Body of pancreas (tissue), 4 donors: ENCODE data around the gene NAGLU.
"Not testable (repeated sequence)": the region's sequence is repeated elsewhere in the genome, so short reads cannot be mapped to it uniquely, and the experiment has no call there.

Experiments used
- CTCF ChIP-seq, 7 experiments: fragments of 450-650 bp in 4 of 7; fragments of 200-600 bp in 3 of 7; sonication (generic) in 3 of 7; IDR thresholded peaks; one replicate each; pipeline ENCODE4 v1.5.1; 2016 to 2019; ENCODE audit warnings: antibody characterized with exemption in 7 of 7
- POLR2A ChIP-seq, 3 donors: fragments of 450-650 bp; IDR thresholded peaks; one replicate each; pipeline ENCODE4 v1.6.1; 2016; ENCODE audit warnings: antibody characterized with exemption in 3 of 3, mild to moderate bottlenecking in 2 of 3

GRCh38 chr17:42552736-42553135, 16.7 kb downstream of the NAGLU start, which contains the start of gene HSD17B1:
- TF ChIP-seq CTCF, POLR2A (IDR thresholded peaks at IDR 0.05): not testable (repeated sequence)
